ENCODE measurements around the gene SMAP1.

The SMAP1 gene

GRCh38 chr6:70844301-70844700 is 176.6 kb downstream of the SMAP1 start:
- H3K79me2 ChIP-seq (ENCODE audit: insufficient read depth, low read depth) = no peaks in the 10 kb centered on the region
- no peak overlapping the region for H3K4me3 ChIP-seq (IDR thresholded peaks at IDR 0.05; ENCODE audit: insufficient read depth, low read depth, low read length)
- TF ChIP-seq, protein P1, sequence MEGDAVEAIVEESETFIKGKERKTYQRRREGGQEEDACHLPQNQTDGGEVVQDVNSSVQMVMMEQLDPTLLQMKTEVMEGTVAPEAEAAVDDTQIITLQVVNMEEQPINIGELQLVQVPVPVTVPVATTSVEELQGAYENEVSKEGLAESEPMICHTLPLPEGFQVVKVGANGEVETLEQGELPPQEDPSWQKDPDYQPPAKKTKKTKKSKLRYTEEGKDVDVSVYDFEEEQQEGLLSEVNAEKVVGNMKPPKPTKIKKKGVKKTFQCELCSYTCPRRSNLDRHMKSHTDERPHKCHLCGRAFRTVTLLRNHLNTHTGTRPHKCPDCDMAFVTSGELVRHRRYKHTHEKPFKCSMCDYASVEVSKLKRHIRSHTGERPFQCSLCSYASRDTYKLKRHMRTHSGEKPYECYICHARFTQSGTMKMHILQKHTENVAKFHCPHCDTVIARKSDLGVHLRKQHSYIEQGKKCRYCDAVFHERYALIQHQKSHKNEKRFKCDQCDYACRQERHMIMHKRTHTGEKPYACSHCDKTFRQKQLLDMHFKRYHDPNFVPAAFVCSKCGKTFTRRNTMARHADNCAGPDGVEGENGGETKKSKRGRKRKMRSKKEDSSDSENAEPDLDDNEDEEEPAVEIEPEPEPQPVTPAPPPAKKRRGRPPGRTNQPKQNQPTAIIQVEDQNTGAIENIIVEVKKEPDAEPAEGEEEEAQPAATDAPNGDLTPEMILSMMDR (conservative IDR thresholded peaks at IDR 0.05; ENCODE audit: low read depth, low read length) = no peak
- no peak overlapping the region for H2AFZ ChIP-seq (ENCODE audit: low read depth)
- no peaks in the 10 kb centered on the region for H3K36me3 ChIP-seq (ENCODE audit: insufficient read depth)
- H3K9ac ChIP-seq = no peak overlapping the region
- no peaks in the 10 kb centered on the region for H3K4me1 ChIP-seq (ENCODE audit: low read depth, poor library complexity, severe bottlenecking)
- H3K4me2 ChIP-seq = no peak overlapping the region
- no peaks in the 10 kb centered on the region for H4K20me1 ChIP-seq (ENCODE audit: insufficient read depth)
- no peaks in the 10 kb centered on the region for H3K27me3 ChIP-seq (ENCODE audit: insufficient read depth, low read depth)
- H3K27ac ChIP-seq = no peak overlapping the region

GRCh38 chr6:70846207-70846835 is 178.6 kb downstream of the SMAP1 start:
- Histone ChIP-seq H3K27me3 (ENCODE audit: insufficient read depth, low read depth) (no peaks in the 10 kb centered on the region), H3K4me2 (no peak overlapping the region), H4K20me1 (ENCODE audit: insufficient read depth) (no peaks in the 10 kb centered on the region), H3K79me2 (ENCODE audit: insufficient read depth, low read depth) (no peaks in the 10 kb centered on the region), H3K4me3 (IDR thresholded peaks at IDR 0.05; ENCODE audit: insufficient read depth, low read depth, low read length) (no peak overlapping the region), H2AFZ (ENCODE audit: low read depth) (no peak overlapping the region), H3K36me3 (ENCODE audit: insufficient read depth) (no peaks in the 10 kb centered on the region), H3K9ac (no peak overlapping the region), H3K27ac (no peak overlapping the region), H3K4me1 (ENCODE audit: low read depth, poor library complexity, severe bottlenecking) (no peaks in the 10 kb centered on the region)
- TF ChIP-seq, protein P1 (conservative IDR thresholded peaks at IDR 0.05; ENCODE audit: low read depth, low read length) = no peak

- Histone ChIP-seq H3K27ac (no peak overlapping the region), H4K20me1 (ENCODE audit: insufficient read depth) (no peaks in the 10 kb centered on the region), H3K4me3 (IDR thresholded peaks at IDR 0.05; ENCODE audit: insufficient read depth, low read depth, low read length) (no peak overlapping the region), H3K79me2 (ENCODE audit: insufficient read depth, low read depth) (no peaks in the 10 kb centered on the region), H3K27me3 (ENCODE audit: insufficient read depth, low read depth) (no peaks in the 10 kb centered on the region), H3K4me1 (ENCODE audit: low read depth, poor library complexity, severe bottlenecking) (no peaks in the 10 kb centered on the region), H3K9ac (no peak overlapping the region), H2AFZ (ENCODE audit: low read depth) (no peak overlapping the region), H3K36me3 (ENCODE audit: insufficient read depth) (no peaks in the 10 kb centered on the region), H3K4me2 (no peak overlapping the region)
- TF ChIP-seq, protein P1 (conservative IDR thresholded peaks at IDR 0.05; ENCODE audit: low read depth, low read length) = no peak
These were observed 179.7 kb downstream of the SMAP1 start for GRCh38 chr6:70847106-70848084.

DNA sequence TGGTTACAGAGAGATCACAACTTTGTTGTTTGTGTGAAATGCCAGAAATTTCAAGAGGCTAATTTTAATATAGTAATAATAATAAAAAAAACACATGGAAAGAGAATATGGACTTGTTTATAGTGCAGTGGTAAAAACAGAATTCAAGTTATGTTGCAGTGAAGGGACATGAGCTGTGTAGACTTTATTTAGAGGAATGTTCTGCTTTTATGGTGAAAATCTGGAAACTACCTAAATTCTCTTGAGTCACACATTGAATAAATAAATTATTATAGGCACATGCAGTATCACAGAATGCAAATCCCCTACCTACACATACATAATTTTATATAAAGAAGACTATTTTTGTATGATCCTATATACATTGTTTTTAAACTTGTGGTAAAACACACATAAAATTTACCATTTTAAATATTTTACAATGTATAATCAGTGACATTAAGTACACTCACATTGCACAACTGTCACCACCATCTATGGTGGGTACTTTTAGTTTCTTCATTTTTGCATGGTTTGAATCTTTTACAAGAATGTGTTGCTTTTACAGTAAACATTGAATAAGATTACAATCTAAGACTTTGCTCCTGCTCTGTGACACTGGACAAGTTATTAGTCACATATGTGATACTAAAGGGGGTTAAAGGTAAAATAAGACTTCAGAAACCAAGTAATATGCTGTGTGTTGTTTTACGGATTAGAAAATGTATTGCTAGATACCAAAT is 181.8 kb downstream of the SMAP1 start:
- no peaks in the 10 kb centered on the region for H3K4me1 ChIP-seq (ENCODE audit: low read depth, poor library complexity, severe bottlenecking)
- H3K27me3 ChIP-seq (ENCODE audit: insufficient read depth, low read depth) = no peaks in the 10 kb centered on the region
- no peaks in the 10 kb centered on the region for H4K20me1 ChIP-seq (ENCODE audit: insufficient read depth)
- no peak overlapping the region for H2AFZ ChIP-seq (ENCODE audit: low read depth)
- TF ChIP-seq, protein P1 (conservative IDR thresholded peaks at IDR 0.05; ENCODE audit: low read depth, low read length) = no peak
- H3K79me2 ChIP-seq (ENCODE audit: insufficient read depth, low read depth) = no peaks in the 10 kb centered on the region
- H3K4me2 ChIP-seq = no peak overlapping the region
- no peak overlapping the region for H3K4me3 ChIP-seq (IDR thresholded peaks at IDR 0.05; ENCODE audit: insufficient read depth, low read depth, low read length)
- H3K9ac ChIP-seq = no peak overlapping the region
- H3K27ac ChIP-seq = no peak overlapping the region
- H3K36me3 ChIP-seq (ENCODE audit: insufficient read depth) = no peaks in the 10 kb centered on the region
